Measurements from ENCODE around the gene PTCD3. TPM values are rescaled to one million over a fixed set of nuclear protein-coding genes. Genes with fewer than 3 reads are reported as not detected.

The PTCD3 gene
- 100 to 1,000 TPM; 195 to 200 TPM for total RNA-seq

GRCh38 chr2:86105969-86106945 is at the start of gene PTCD3:
Gene PTCD3 (plus strand): TSS chr2:86106235. CDS start chr2:86106248, 13 bp downstream.
- Mint-ChIP-seq H3K27me3 (ENCODE audit: low read depth) (no peaks in the 10 kb centered on the region), H3K27ac (peak within 1 kb of the TSS; percentile 99), H3K9me3 (no peaks in the 10 kb centered on the region), H3K36me3 (ENCODE audit: low read depth) (peaks cover 51% of the 10 kb centered on the region), H3K4me3 (peak within 1 kb of the TSS; percentile 89), H3K4me1 (ENCODE audit: low read depth) (peaks cover 60% of the 10 kb centered on the region)
- DNase-seq, result peak; percentile 97
- intact Hi-C loops (cut with micrococcal nuclease), result loop anchor here (1.0 to 10.0 kb wide), 8 partner anchors 68 to 691 kb away; partner anchors contain the start of genes C2orf68, CAPG, CHMP3 and IMMT
- CTCF ChIA-PET, result interaction anchor here (0.7 to 1.3 kb wide), 5 partner anchors 13 to 469 kb away, joined by 3 to 4 read pairs (median 3); no protein-coding TSS in a partner anchor

GRCh38 chr2:86056590-86057331 is 49.3 kb upstream of the PTCD3 start:
- no peak for DNase-seq
- H3K36me3 Mint-ChIP-seq (ENCODE audit: low read depth), result peaks cover 36% of the 10 kb centered on the region
- no peak overlapping the region for H3K27ac Mint-ChIP-seq
- no peaks in the 10 kb centered on the region for H3K27me3 Mint-ChIP-seq (ENCODE audit: low read depth)
- H3K4me3 Mint-ChIP-seq, result no peak overlapping the region
- no peaks in the 10 kb centered on the region for H3K9me3 Mint-ChIP-seq
- no peaks in the 10 kb centered on the region for H3K4me1 Mint-ChIP-seq (ENCODE audit: low read depth)
- CTCF ChIA-PET, result interaction anchor here (0.6 to 1.0 kb wide), 3 partner anchors 21 to 327 kb away, joined by 3 to 4 read pairs (median 4); no protein-coding TSS in a partner anchor
- intact Hi-C loops (cut with micrococcal nuclease), result no loop called here

GRCh38 chr2:86062043-86062442 is 44.0 kb upstream of the PTCD3 start:
- intact Hi-C loops (cut with micrococcal nuclease), result no loop called here
- no peak for DNase-seq
- H3K9me3 Mint-ChIP-seq, result no peaks in the 10 kb centered on the region
- peaks cover 53% of the 10 kb centered on the region for H3K36me3 Mint-ChIP-seq (ENCODE audit: low read depth)
- H3K27ac Mint-ChIP-seq, result no peak overlapping the region
- no peaks in the 10 kb centered on the region for H3K27me3 Mint-ChIP-seq (ENCODE audit: low read depth)
- peaks cover 3% of the 10 kb centered on the region for H3K4me1 Mint-ChIP-seq (ENCODE audit: low read depth)
- no peak overlapping the region for H3K4me3 Mint-ChIP-seq
- CTCF ChIA-PET, result no interaction called here

- intact Hi-C loops (cut with micrococcal nuclease), result no loop called here
- Mint-ChIP-seq H3K27ac (no peak overlapping the region), H3K36me3 (ENCODE audit: low read depth) (peaks cover 56% of the 10 kb centered on the region), H3K9me3 (no peaks in the 10 kb centered on the region), H3K4me3 (no peak overlapping the region), H3K27me3 (ENCODE audit: low read depth) (no peaks in the 10 kb centered on the region), H3K4me1 (ENCODE audit: low read depth) (peaks cover 14% of the 10 kb centered on the region)
- DNase-seq, result no peak
- CTCF ChIA-PET, result interaction anchor here (0.7 kb wide), 1 partner anchor 236 kb away, joined by 3 read pairs; no protein-coding TSS in a partner anchor
These were observed 42.0 kb upstream of the PTCD3 start for GRCh38 chr2:86064006-86064405.

GRCh38 chr2:86065512-86065911 is 40.5 kb upstream of the PTCD3 start:
- Mint-ChIP-seq H3K27ac (no peak overlapping the region), H3K27me3 (ENCODE audit: low read depth) (no peaks in the 10 kb centered on the region), H3K36me3 (ENCODE audit: low read depth) (peaks cover 60% of the 10 kb centered on the region)

GRCh38 chr2:86066007-86066578 is 39.9 kb upstream of the PTCD3 start:
- intact Hi-C loops (cut with micrococcal nuclease), result no loop called here
- Mint-ChIP-seq H3K4me1 (ENCODE audit: low read depth) (peaks cover 20% of the 10 kb centered on the region), H3K4me3 (no peak overlapping the region), H3K27me3 (ENCODE audit: low read depth) (no peaks in the 10 kb centered on the region), H3K27ac (no peak overlapping the region), H3K9me3 (no peaks in the 10 kb centered on the region), H3K36me3 (ENCODE audit: low read depth) (peaks cover 66% of the 10 kb centered on the region)
- CTCF ChIA-PET, result no interaction called here
- no peak for DNase-seq

More at GRCh38 chr2:86065512-86065911, 40.5 kb upstream of the PTCD3 start:
- intact Hi-C loops (cut with micrococcal nuclease), result no loop called here
- H3K4me1 Mint-ChIP-seq (ENCODE audit: low read depth), result peaks cover 20% of the 10 kb centered on the region
- no peaks in the 10 kb centered on the region for H3K9me3 Mint-ChIP-seq
- no peak for DNase-seq
- CTCF ChIA-PET, result no interaction called here
- H3K4me3 Mint-ChIP-seq, result no peak overlapping the region

GRCh38 chr2:86066915-86067314 is 39.1 kb upstream of the PTCD3 start:
- H3K4me3 Mint-ChIP-seq, result no peak overlapping the region
- DNase-seq, result no peak
- H3K27ac Mint-ChIP-seq, result no peak overlapping the region
- peaks cover 69% of the 10 kb centered on the region for H3K36me3 Mint-ChIP-seq (ENCODE audit: low read depth)
- H3K27me3 Mint-ChIP-seq (ENCODE audit: low read depth), result no peaks in the 10 kb centered on the region
- CTCF ChIA-PET, result interaction anchor here (1.3 kb wide), 1 partner anchor 9 kb away, joined by 4 read pairs; no protein-coding TSS in a partner anchor
- peaks cover 20% of the 10 kb centered on the region for H3K4me1 Mint-ChIP-seq (ENCODE audit: low read depth)
- intact Hi-C loops (cut with micrococcal nuclease), result no loop called here
- H3K9me3 Mint-ChIP-seq, result no peaks in the 10 kb centered on the region

- peaks cover 66% of the 10 kb centered on the region for H3K36me3 Mint-ChIP-seq (ENCODE audit: low read depth)
- H3K27me3 Mint-ChIP-seq (ENCODE audit: low read depth), result no peaks in the 10 kb centered on the region
- H3K9me3 Mint-ChIP-seq, result no peaks in the 10 kb centered on the region
- intact Hi-C loops (cut with micrococcal nuclease), result loop anchor here (1.0 kb wide), 1 partner anchor 32 kb away; no protein-coding TSS in a partner anchor
- H3K27ac Mint-ChIP-seq, result no peak overlapping the region
- H3K4me3 Mint-ChIP-seq, result no peak overlapping the region
- peaks cover 20% of the 10 kb centered on the region for H3K4me1 Mint-ChIP-seq (ENCODE audit: low read depth)
- CTCF ChIA-PET, result interaction anchor here (1.2 to 1.3 kb wide), 2 partner anchors 10 to 12 kb away, joined by 4 to 6 read pairs; no protein-coding TSS in a partner anchor
- peak; percentile 73 for DNase-seq
These were observed 37.9 kb upstream of the PTCD3 start for GRCh38 chr2:86068136-86068588.

GRCh38 chr2:86068648-86069047 is 37.4 kb upstream of the PTCD3 start:
- H3K36me3 Mint-ChIP-seq (ENCODE audit: low read depth), result peaks cover 64% of the 10 kb centered on the region
- H3K4me3 Mint-ChIP-seq, result no peak overlapping the region
- no peaks in the 10 kb centered on the region for H3K27me3 Mint-ChIP-seq (ENCODE audit: low read depth)
- H3K4me1 Mint-ChIP-seq (ENCODE audit: low read depth), result peaks cover 20% of the 10 kb centered on the region
- DNase-seq, result no peak
- intact Hi-C loops (cut with micrococcal nuclease), result loop anchor here (1.0 kb wide), 1 partner anchor 32 kb away; no protein-coding TSS in a partner anchor
- no peak overlapping the region for H3K27ac Mint-ChIP-seq
- no peaks in the 10 kb centered on the region for H3K9me3 Mint-ChIP-seq
- CTCF ChIA-PET, result no interaction called here

- peak overlapping the region; percentile 31 for H3K27ac Mint-ChIP-seq
- intact Hi-C loops (cut with micrococcal nuclease), result no loop called here
- DNase-seq, result no peak
- H3K36me3 Mint-ChIP-seq (ENCODE audit: low read depth), result peaks cover 59% of the 10 kb centered on the region
- CTCF ChIA-PET, result no interaction called here
- H3K4me3 Mint-ChIP-seq, result no peak overlapping the region
- no peaks in the 10 kb centered on the region for H3K27me3 Mint-ChIP-seq (ENCODE audit: low read depth)
- H3K4me1 Mint-ChIP-seq (ENCODE audit: low read depth), result peaks cover 20% of the 10 kb centered on the region
- no peaks in the 10 kb centered on the region for H3K9me3 Mint-ChIP-seq
These were observed 36.8 kb upstream of the PTCD3 start for GRCh38 chr2:86069091-86069685.

GRCh38 chr2:86069783-86070339 is 36.2 kb upstream of the PTCD3 start:
- Mint-ChIP-seq H3K27me3 (ENCODE audit: low read depth) (no peaks in the 10 kb centered on the region), H3K27ac (no peak overlapping the region), H3K9me3 (no peaks in the 10 kb centered on the region), H3K4me3 (no peak overlapping the region), H3K36me3 (ENCODE audit: low read depth) (peaks cover 56% of the 10 kb centered on the region), H3K4me1 (ENCODE audit: low read depth) (peaks cover 20% of the 10 kb centered on the region)
- CTCF ChIA-PET, result no interaction called here
- no peak for DNase-seq
- intact Hi-C loops (cut with micrococcal nuclease), result loop anchor here (5.0 kb wide), 1 partner anchor 78 kb away; no protein-coding TSS in a partner anchor
